Loucy (cell line): Measurements from ENCODE around the gene PPP6R1.
A peak's percentile ranks its signal among the peaks of the same experiment; 100 is the strongest.

ENCODE experiments used
- H2AFZ ChIP-seq: fragments of 200-600 bp; sonication (generic); 2 replicates; pipeline ENCODE4 v1.6.0; 2016; ENCODE audit warnings: antibody characterized with exemption, mild to moderate bottlenecking, low read length, moderate library complexity
- H3F3A ChIP-seq: fragments of 200-600 bp; 2 replicates; pipeline ENCODE4 v1.6.0; 2016; ENCODE audit warnings: antibody characterized with exemption, low read depth, mild to moderate bottlenecking
- H3K27me3 ChIP-seq: fragments of 200-600 bp; sonication (generic); 2 replicates; pipeline ENCODE4 v1.6.1; 2014; ENCODE audit warnings: low read length, mild to moderate bottlenecking; ENCODE audit not compliant: insufficient read depth, poor library complexity, severe bottlenecking
- H3K36me3 ChIP-seq: fragments of 200-600 bp; sonication (generic); 2 replicates; pipeline ENCODE4 v1.6.1; 2016; ENCODE audit warnings: low read length; ENCODE audit not compliant: insufficient read depth
- H3K4me1 ChIP-seq: fragments of 200-600 bp; sonication (generic); 2 replicates; pipeline ENCODE4 v1.5.1; 2014; ENCODE audit warnings: low read length, mild to moderate bottlenecking; ENCODE audit not compliant: insufficient read depth, poor library complexity, severe bottlenecking
- H3K4me2 ChIP-seq: fragments of 200-600 bp; sonication (generic); 2 replicates; pipeline ENCODE4 v1.6.0; 2014; ENCODE audit warnings: antibody characterized with exemption, low read length, low read depth, mild to moderate bottlenecking; ENCODE audit not compliant: poor library complexity, severe bottlenecking
- H3K4me3 ChIP-seq: fragments of 200-600 bp; sonication (generic); 2 replicates; pipeline ENCODE4 v1.5.1; 2014; ENCODE audit warnings: low read length, mild to moderate bottlenecking, mixed read lengths; ENCODE audit not compliant: poor library complexity, severe bottlenecking
- H3K79me2 ChIP-seq: fragments of 200-600 bp; sonication (generic); 2 replicates; pipeline ENCODE4 v1.6.1; 2014; ENCODE audit warnings: low read length; ENCODE audit not compliant: insufficient read depth
- H3K9ac ChIP-seq: fragments of 200-600 bp; sonication (generic); 2 replicates; pipeline ENCODE4 v1.6.0; 2014; ENCODE audit warnings: mild to moderate bottlenecking, low read depth, low read length, moderate library complexity; ENCODE audit not compliant: poor library complexity, severe bottlenecking
- H3K9me2 ChIP-seq: fragments of 200-600 bp; sonication (generic); replicated peaks from 2 replicates; pipeline ENCODE4 v1.6.1; 2016; ENCODE audit warnings: low read depth, low read length, mixed read lengths
- H3K9me3 ChIP-seq: fragments of 200-600 bp; sonication (generic); 2 replicates; pipeline ENCODE4 v1.6.1; 2014; ENCODE audit warnings: mild to moderate bottlenecking, antibody characterized with exemption, low read length, low read depth; ENCODE audit not compliant: insufficient read depth
- H4K20me1 ChIP-seq: fragments of 200-600 bp; sonication (generic); 2 replicates; pipeline ENCODE4 v1.6.0; 2014; ENCODE audit warnings: antibody characterized with exemption, low read length, mild to moderate bottlenecking; ENCODE audit not compliant: insufficient read depth, poor library complexity, severe bottlenecking
- CTCF ChIP-seq: fragments of 200-600 bp; sonication (generic); conservative IDR thresholded peaks from 2 replicates; pipeline ENCODE4 v1.5.1; 2014; ENCODE audit warnings: mild to moderate bottlenecking, antibody characterized with exemption, low read length
- EZH2phosphoT487 ChIP-seq: fragments of 200-600 bp; IDR thresholded peaks from 2 replicates; pipeline ENCODE4 v1.6.1; 2018; ENCODE audit warnings: antibody characterized with exemption, mild to moderate bottlenecking, moderate library complexity, borderline replicate concordance

PPP6R1 gene

GRCh38 chr19:55279770-55280643, 21.2 kb upstream of the PPP6R1 start, which contains the start of gene HSPBP1:
TSS of gene HSPBP1 (minus strand) at chr19:55280110. CDS start at chr19:55279608, 502 bp downstream.
- Histone ChIP-seq H3K9me3 (no peaks in the 10 kb centered on the region), H3K4me1 (peaks cover 13% of the 10 kb centered on the region), H2AFZ (peak within 1 kb of the TSS; percentile 69), H3K4me3 (peak within 1 kb of the TSS; percentile 88), H3K4me2 (peak within 1 kb of the TSS; percentile 80), H4K20me1 (no peaks in the 10 kb centered on the region), H3K27me3 (no peaks in the 10 kb centered on the region), H3K9me2 (no peaks in the 10 kb centered on the region), H3F3A (peaks cover 6% of the 10 kb centered on the region; the same call in 1 of the 2 replicates), H3K36me3 (no peaks in the 10 kb centered on the region), H3K9ac (peak within 1 kb of the TSS; percentile 71), H3K79me2 (peaks cover 17% of the 10 kb centered on the region)
- TF ChIP-seq CTCF (no peak), EZH2phosphoT487 (no peak)

- Histone ChIP-seq H3K9ac (peak overlapping the region; percentile 71), H3K27me3 (no peaks in the 10 kb centered on the region), H3K4me2 (peak overlapping the region; percentile 80), H3K9me2 (no peaks in the 10 kb centered on the region), H2AFZ (peak overlapping the region; percentile 69), H3K4me1 (peaks cover 13% of the 10 kb centered on the region), H3K4me3 (peak overlapping the region; percentile 88), H4K20me1 (no peaks in the 10 kb centered on the region), H3F3A (peaks cover 6% of the 10 kb centered on the region; the same call in 1 of the 2 replicates), H3K9me3 (no peaks in the 10 kb centered on the region), H3K36me3 (no peaks in the 10 kb centered on the region), H3K79me2 (peaks cover 17% of the 10 kb centered on the region)
- TF ChIP-seq EZH2phosphoT487 (no peak), CTCF (no peak)
Measured at GRCh38 chr19:55279340-55279739, 20.5 kb upstream of the PPP6R1 start.

- peak overlapping the region; percentile 71 for H3K9ac ChIP-seq
- H3K4me2 ChIP-seq: peak overlapping the region; percentile 80
- H3F3A ChIP-seq: peaks cover 6% of the 10 kb centered on the region; the same call in 1 of the 2 replicates
- no peaks in the 10 kb centered on the region for H3K27me3 ChIP-seq
- H3K9me2 ChIP-seq: no peaks in the 10 kb centered on the region
- peaks cover 17% of the 10 kb centered on the region for H3K79me2 ChIP-seq
- H3K36me3 ChIP-seq: no peaks in the 10 kb centered on the region
- no peaks in the 10 kb centered on the region for H3K9me3 ChIP-seq
- H3K4me3 ChIP-seq: peak overlapping the region; percentile 88
- H3K4me1 ChIP-seq: peaks cover 13% of the 10 kb centered on the region
- H2AFZ ChIP-seq: no peak overlapping the region
- no peak for TF ChIP-seq CTCF
- TF ChIP-seq EZH2phosphoT487: no peak
- no peaks in the 10 kb centered on the region for H4K20me1 ChIP-seq
Measured at GRCh38 chr19:55278391-55279135, 19.7 kb upstream of the PPP6R1 start.
